Activated naive CD4-positive, alpha-beta T cell treated with anti-CD3 and anti-CD28 coated beads, Interleukin-2, amount 50 U/mL, for 16 hours (primary cell): ENCODE results near the gene GOLGA7B.
A peak's percentile ranks its signal among the peaks of the same experiment; 100 is the strongest.

Experiments used
- DNase-seq: peaks from one replicate; pipeline ENCODE4 v3.0.0-alpha.2; 2020

Gene GOLGA7B

GRCh38 chr10:97896756-97897358 lies 47.2 kb downstream of the GOLGA7B start:
- no peak for DNase-seq

- DNase-seq, result no peak
These were observed 48.8 kb downstream of the GOLGA7B start for GRCh38 chr10:97898429-97898828.

- DNase-seq, result no peak
These were observed 51.7 kb downstream of the GOLGA7B start for GRCh38 chr10:97901381-97901780.

DNA sequence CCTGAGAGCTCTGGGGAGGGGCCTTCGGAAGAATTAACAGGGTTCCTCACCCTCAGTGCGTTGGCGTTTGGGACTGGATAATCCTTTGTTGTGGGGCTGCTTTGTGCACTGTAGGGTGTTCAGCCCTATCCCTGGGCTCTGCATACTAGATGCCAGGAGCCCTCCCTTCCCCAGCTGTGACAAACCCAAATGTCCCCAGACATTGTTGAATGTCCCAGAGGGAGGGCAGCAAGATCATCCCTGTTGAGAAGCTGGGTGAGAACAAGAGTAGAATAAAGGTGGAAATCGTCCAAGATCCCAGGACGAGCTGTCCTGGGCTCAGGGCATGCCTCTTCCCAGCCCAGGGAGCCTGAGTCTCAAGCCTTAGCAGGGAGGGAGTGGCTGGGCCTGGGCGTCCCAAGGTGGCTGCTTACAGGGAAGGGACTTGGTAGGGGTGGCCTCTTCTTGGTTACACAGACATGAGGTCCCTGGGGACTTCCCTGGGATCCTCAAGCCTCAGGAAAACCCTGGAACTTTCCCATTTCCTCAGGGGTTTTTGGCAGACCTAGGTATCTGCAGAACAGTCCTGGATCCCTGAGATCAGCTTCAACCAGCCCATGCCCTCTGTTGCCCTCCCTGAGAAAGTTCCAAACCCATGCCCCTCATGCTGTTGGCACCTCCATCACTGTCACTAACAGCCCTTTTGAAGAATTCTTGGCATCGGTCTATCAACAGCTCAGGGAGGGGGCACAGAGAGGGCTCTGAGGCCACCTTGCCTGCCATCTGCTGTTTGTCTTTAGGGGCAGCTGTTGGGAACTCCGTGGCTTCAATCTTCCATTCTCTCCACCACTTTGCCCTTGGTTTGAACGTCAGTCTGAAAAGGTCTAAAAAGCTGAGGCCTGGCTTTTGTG lies 53.7 kb downstream of the GOLGA7B start:
- DNase-seq, result no peak

DNA sequence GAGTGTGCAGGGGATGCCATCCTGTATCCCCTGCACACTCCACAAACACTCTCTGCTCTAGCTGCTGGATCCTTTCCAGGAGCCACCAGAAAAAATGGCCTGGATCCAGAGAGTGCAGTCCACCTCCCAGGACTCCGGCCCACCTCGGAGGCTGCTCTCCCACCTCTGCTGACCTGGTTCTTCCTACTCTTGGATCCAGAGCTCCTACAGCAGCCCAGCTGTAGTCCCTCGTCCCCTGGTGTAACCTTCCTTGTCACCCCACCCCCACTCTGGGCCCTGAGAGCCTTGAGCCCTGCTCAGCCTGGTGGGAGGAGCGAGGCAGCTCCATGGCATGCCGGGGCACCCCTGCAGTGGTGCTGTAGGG lies 54.4 kb downstream of the GOLGA7B start:
- no peak for DNase-seq

GRCh38 chr10:97904576-97904975 lies 54.9 kb downstream of the GOLGA7B start:
- no peak for DNase-seq

- no peak for DNase-seq
These were observed 55.6 kb downstream of the GOLGA7B start for GRCh38 chr10:97905276-97905675.

GRCh38 chr10:97907211-97907610 lies 57.6 kb downstream of the GOLGA7B start:
- DNase-seq, result no peak

DNA sequence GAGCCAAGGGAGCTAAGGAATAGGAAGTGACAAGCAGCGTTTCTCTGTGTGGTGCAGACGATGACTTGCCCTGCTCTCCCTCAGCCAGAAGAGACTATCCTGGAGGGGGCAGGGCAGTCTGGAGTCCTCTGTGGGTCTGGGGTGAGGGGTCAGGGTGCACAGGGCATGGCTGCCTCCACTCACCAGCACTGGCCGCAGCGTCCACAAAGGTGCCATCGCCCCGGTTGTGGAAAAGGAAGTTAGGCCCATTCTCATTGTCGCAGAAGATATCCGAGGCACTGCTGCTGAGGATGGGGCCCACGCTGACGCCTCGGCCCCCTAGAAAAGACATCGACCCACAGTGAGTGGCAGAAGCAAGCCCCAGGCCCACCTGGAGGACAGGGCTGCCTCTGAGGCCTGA lies 58.2 kb downstream of the GOLGA7B start:
- DNase-seq, result no peak

GRCh38 chr10:97910661-97911060 lies 61.0 kb downstream of the GOLGA7B start:
- no peak for DNase-seq

- no peak for DNase-seq
These were observed 61.6 kb downstream of the GOLGA7B start for GRCh38 chr10:97911217-97911616.

DNA sequence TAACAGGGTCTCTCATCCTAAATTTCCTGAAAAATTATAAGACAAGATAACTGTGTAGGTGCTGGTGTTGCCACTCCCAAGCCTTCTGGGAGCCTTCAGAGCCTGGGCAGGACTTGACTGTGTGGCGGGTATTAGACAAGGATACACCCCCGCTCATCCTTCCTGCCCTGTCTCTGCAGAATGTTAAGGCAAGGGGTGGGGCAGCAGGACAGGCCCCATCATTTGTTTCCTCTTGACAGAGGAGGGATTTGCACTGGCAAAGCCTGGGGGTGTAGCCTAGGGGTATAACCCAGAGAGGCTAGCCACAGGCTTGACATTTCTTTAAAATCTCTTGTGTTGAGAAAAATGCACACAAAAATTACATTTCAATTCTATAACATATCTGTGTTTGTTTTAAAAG lies 63.5 kb downstream of the GOLGA7B start:
- DNase-seq, result no peak

DNA sequence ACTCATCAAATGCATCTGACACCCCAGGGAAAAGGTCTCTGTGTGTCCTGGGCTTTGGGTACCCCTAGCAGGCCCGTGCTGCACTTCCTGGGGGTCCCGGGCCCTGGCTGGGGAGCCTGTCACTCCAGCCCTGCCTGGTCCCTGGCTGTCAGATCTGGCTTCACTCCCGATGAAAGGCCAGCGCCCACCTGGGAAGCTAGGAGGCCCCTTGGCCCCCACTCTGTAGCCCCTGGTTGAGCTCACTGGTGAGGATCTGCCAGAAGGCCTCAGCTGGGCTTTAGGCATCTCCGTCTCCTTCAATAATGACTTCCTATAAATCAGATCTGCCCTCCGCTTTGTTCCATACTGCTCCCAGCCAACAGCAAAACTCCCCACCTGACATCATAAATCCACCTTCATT lies 64.0 kb downstream of the GOLGA7B start:
- DNase-seq, result no peak

- no peak for DNase-seq
These were observed 64.7 kb downstream of the GOLGA7B start for GRCh38 chr10:97914171-97914836.

DNA sequence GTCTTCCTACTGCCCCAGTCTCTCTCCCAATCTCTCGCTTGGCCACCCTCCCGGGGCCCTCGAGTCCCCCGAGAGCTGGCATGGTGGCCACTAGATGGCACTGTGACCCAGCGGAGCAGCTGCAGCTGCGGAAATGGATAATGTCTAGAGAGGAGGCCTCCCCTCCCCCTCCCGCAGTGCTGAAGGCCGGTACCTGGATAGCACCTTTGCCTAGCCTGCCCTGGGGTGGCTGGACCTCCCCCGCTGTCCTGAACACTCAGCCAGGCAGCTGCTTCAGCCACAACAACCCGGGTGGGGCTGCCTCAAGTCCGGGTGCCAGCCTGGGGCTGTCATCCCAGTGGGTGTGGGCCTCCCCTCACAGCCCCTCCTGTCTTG lies 65.2 kb downstream of the GOLGA7B start:
- DNase-seq, result peak; percentile 81

DNA sequence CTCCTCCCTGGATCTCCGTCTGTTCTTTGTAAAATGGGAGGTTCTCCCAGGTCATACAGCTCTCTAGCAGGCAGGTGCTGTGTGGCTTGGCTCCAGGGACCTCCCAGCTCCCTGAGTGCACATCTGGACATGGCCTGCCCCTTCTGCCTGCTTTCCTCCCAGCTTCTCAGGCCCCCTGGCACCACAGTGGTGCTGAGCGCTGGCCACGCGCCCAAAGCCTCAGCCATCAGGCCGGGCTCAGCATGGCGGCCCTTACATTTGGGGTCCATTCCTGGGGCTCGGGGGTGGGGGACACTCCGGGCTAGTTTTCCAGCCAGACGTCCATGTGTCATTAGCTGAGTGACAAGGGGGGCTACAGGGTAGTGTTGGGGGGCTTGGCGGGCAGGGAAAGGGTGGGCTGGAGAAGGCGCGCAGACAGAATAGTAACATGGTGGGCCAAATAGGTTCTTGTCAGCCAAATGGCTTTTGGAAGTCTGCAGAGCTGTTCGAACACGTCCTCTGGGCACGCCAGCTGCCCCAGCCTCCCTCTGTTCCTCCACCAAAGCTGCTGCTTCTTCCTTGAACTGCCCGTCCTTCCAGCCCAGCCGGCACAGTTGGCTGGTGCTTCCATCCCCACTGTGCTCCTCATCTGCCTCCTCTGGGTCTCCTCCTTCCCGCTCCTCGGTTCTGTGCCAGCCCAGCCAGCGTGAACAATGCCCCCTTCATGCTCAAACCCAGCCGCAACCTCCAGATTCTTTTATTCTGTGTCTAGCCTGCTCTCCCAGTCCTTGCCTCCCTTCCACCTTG lies 65.9 kb downstream of the GOLGA7B start:
- no peak for DNase-seq

GRCh38 chr10:97916586-97916985 lies 66.9 kb downstream of the GOLGA7B start:
- no peak for DNase-seq

DNA sequence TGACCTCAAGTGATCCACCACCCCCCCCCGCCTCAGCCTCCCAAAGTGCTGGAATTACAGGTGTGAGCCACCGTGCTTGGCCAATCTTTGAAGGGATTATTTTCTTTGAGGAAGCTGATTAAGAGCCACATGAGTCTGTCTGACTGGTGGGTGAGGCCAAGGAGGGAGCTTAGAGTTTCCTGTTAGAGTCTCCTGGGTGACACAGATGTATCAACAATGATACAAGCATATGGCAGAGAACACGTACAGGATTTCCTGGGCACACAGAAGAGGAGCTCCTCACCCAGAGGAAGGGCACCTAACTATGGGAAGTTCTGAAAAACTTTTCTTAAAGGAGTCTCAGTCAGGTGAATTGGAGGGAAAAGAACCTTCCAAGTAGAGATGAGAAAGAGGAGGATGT lies 69.4 kb downstream of the GOLGA7B start:
- DNase-seq, result no peak

DNA sequence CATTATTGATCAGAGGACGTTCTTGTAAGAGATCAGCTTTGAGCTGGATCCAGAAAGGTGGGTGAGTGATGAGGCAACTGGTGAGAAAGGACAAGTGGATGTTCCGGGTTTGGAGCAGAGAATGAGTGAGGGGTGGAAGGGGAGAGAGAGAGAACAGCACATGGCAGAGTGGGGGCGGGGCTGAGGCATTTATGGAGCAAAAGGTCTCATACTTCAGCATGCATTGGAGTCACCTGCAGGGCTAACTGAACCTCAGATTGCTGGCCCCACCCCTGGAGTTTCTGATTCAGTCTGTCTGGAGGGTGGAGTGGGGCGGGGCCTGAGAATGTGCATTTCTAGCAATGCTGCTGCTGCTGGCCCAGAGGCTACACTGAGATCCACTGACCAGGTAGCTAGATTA lies 71.2 kb downstream of the GOLGA7B start:
- DNase-seq, result no peak
